GM10847 (cell line): Measurements from ENCODE around the gene ST7L.

Source experiments
- POLR2A ChIP-seq: IDR thresholded peaks from 2 replicates; pipeline ENCODE4 v1.6.1; 2011; ENCODE audit not compliant: insufficient read length; ENCODE audit errors: extremely low read depth

Gene ST7L

GRCh38 chr1:112537456-112537855 is 81.5 kb downstream of the ST7L start:
- no peak for TF ChIP-seq POLR2A

GRCh38 chr1:112536561-112536960 is 82.4 kb downstream of the ST7L start:
- TF ChIP-seq POLR2A = no peak

GRCh38 chr1:112533029-112533428 is 85.9 kb downstream of the ST7L start:
- TF ChIP-seq POLR2A = no peak

GRCh38 chr1:112532064-112532463 is 86.9 kb downstream of the ST7L start:
- TF ChIP-seq POLR2A = no peak

GRCh38 chr1:112530832-112531231 is 88.1 kb downstream of the ST7L start:
- TF ChIP-seq POLR2A = no peak

- no peak for TF ChIP-seq POLR2A
These were observed 89.6 kb downstream of the ST7L start for GRCh38 chr1:112529301-112529700.

GRCh38 chr1:112528076-112528475 is 90.9 kb downstream of the ST7L start:
- no peak for TF ChIP-seq POLR2A

GRCh38 chr1:112527266-112528010 is 91.5 kb downstream of the ST7L start:
- no peak for TF ChIP-seq POLR2A

- no peak for TF ChIP-seq POLR2A
These were observed 94.0 kb downstream of the ST7L start for GRCh38 chr1:112524986-112525385.

- TF ChIP-seq POLR2A = no peak
These were observed 94.7 kb downstream of the ST7L start for GRCh38 chr1:112524251-112524650.

- no peak for TF ChIP-seq POLR2A
These were observed 96.3 kb downstream of the ST7L start for GRCh38 chr1:112522621-112523020.

GRCh38 chr1:112520166-112520565 is 98.8 kb downstream of the ST7L start:
- TF ChIP-seq POLR2A = no peak

- TF ChIP-seq POLR2A = no peak
These were observed 100.8 kb downstream of the ST7L start for GRCh38 chr1:112518186-112518585.

GRCh38 chr1:112517646-112518045 is 101.3 kb downstream of the ST7L start:
- no peak for TF ChIP-seq POLR2A

- no peak for TF ChIP-seq POLR2A
These were observed 101.7 kb downstream of the ST7L start for GRCh38 chr1:112517231-112517630.

GRCh38 chr1:112516141-112516540 is 102.8 kb downstream of the ST7L start:
- TF ChIP-seq POLR2A = no peak
